K562 (cell line): ENCODE data around the gene ATP6V0A4. TPM values are rescaled to one million over a fixed set of nuclear protein-coding genes. Genes with fewer than 3 reads are reported as not detected.

Experiments used
- ATAC-seq: fragments of 200-7000 bp; cut with Tn5 transposase; 3 replicates; pipeline ENCODE4 v1.9.1; 2020; ENCODE audit warnings: moderate library complexity
- BruUV-seq: library from RNA; stranded (reverse); fragments of 400-500 nt; replicated peaks from 2 replicates; lab custom pipeline; 2021; lab: Mats Ljungman, UMichigan
- CTCF ChIA-PET: fragments of 300-600 bp; formaldehyde crosslinking; extraction: SDS; loops from one replicate; lab custom pipeline; 2021; ENCODE audit warnings: low intra/inter-chr PET ratio; lab: Yijun Ruan, JAX
- POLR2A ChIA-PET: fragments of 300-600, 350-650 bp; sonication (Branson Sonifier 250); formaldehyde crosslinking; extraction: SDS; loops from one replicate; lab custom pipeline; 2021; ENCODE audit warnings: antibody characterized with exemption, inconsistent platforms; lab: Yijun Ruan, JAX
- DNase-seq, 4 experiments: peaks; one replicate each; pipeline versions ENCODE4 v3.0.0 to v3.0.0-alpha.2; 2011 to 2018; ENCODE audit warnings: low spot score in 3 of 4, mixed read lengths in 3 of 4; ENCODE audit errors: extremely low read depth in 1 of 4
- FAIRE-seq: peaks from 2 replicates; lab custom pipeline; 2011; peaks lifted over from hg19 to GRCh38; lab: Jason Lieb, UNC
- H2AFZ ChIP-seq: 2 replicates; pipeline ENCODE4 v1.6.0; 2011; ENCODE audit warnings: low read depth, low read length, control low read depth, inconsistent platforms
- H3K27ac ChIP-seq: fragments of 200-600 bp; 3 replicates; pipeline ENCODE4 v1.8.0; 2011; ENCODE audit warnings: low read depth, mild to moderate bottlenecking, control low read depth, inconsistent platforms, low read length, moderate library complexity, mixed read lengths; ENCODE audit errors: extremely low read depth
- H3K27me3 ChIP-seq, 2 experiments: fragments of 300-600 bp in 1 of 2; 2 replicates in 1 of 2; 3 replicates in 1 of 2; pipeline versions ENCODE4 v1.6.0 to v1.8.0; 2011; ENCODE audit warnings: inconsistent platforms in 2 of 2, low read length in 2 of 2, mild to moderate bottlenecking in 1 of 2, mixed read lengths in 1 of 2, moderate library complexity in 1 of 2; ENCODE audit not compliant: control insufficient read depth in 2 of 2, insufficient read depth in 2 of 2
- H3K36me3 ChIP-seq: fragments of 300-600 bp; 3 replicates; pipeline ENCODE4 v1.8.0; 2011; ENCODE audit warnings: mild to moderate bottlenecking, low read length, inconsistent platforms; ENCODE audit not compliant: control insufficient read depth, insufficient read depth
- H3K4me1 ChIP-seq, 2 experiments: fragments of 200-600 bp in 1 of 2; replicated peaks in 1 of 2; 2 replicates in 1 of 2; 3 replicates in 1 of 2; pipeline versions ENCODE4 v1.5.1 to v1.8.0; 2011; ENCODE audit warnings: inconsistent platforms in 2 of 2, low read length in 2 of 2, mild to moderate bottlenecking in 1 of 2, mixed read lengths in 1 of 2, moderate library complexity in 1 of 2; ENCODE audit not compliant: control insufficient read depth in 2 of 2, insufficient read depth in 2 of 2
- H3K4me2 ChIP-seq: 2 replicates; pipeline ENCODE4 v1.6.1; 2011; ENCODE audit warnings: low read length, control low read depth, inconsistent platforms, mixed read lengths; ENCODE audit not compliant: insufficient read depth
- H3K4me3 ChIP-seq: fragments of 200-600 bp; sonication (generic), shearing (Covaris generic); 2 replicates; pipeline ENCODE4 v1.5.1; 2016; ENCODE audit warnings: control low read depth, inconsistent platforms
- H3K79me2 ChIP-seq: fragments of 200-600 bp; 3 replicates; pipeline ENCODE4 v1.8.0; 2011; ENCODE audit warnings: low read length, inconsistent platforms; ENCODE audit not compliant: control insufficient read depth, insufficient read depth
- H3K9ac ChIP-seq, 2 experiments: 2 replicates each; pipeline versions ENCODE4 v1.6.0 to v1.6.1; 2011; ENCODE audit warnings: low read depth in 2 of 2, low read length in 2 of 2, control low read depth in 1 of 2, inconsistent platforms in 1 of 2, mild to moderate bottlenecking in 1 of 2, mixed read lengths in 1 of 2; ENCODE audit not compliant: insufficient read depth in 1 of 2
- H3K9me1 ChIP-seq: one replicate; pipeline ENCODE4 v1.6.0; 2011; ENCODE audit warnings: inconsistent platforms, mild to moderate bottlenecking, low read length, moderate library complexity; ENCODE audit not compliant: control insufficient read depth, insufficient read depth
- H3K9me3 ChIP-seq: replicated peaks from 2 replicates; pipeline ENCODE4 v1.5.1; 2011; ENCODE audit warnings: low read depth, low read length, inconsistent platforms; ENCODE audit not compliant: control insufficient read depth, insufficient read depth
- H4K20me1 ChIP-seq: replicated peaks from 2 replicates; pipeline ENCODE4 v1.6.1; 2011; ENCODE audit warnings: low read length, inconsistent platforms, mixed read lengths; ENCODE audit not compliant: control insufficient read depth, insufficient read depth
- CBFA2T3 ChIP-seq: fragments of 450-650 bp; IDR thresholded peaks from 2 replicates; pipeline ENCODE4 v1.6.1; 2017
- CHD4 ChIP-seq: fragments of 200-600 bp; sonication (generic); IDR thresholded peaks from 3 replicates; pipeline ENCODE4 v1.6.1; 2012; ENCODE audit warnings: low read depth, mild to moderate bottlenecking, mixed read lengths, low read length, inconsistent platforms; ENCODE audit not compliant: insufficient read depth, insufficient replicate concordance, poor library complexity, severe bottlenecking
- FOXA1 ChIP-seq: fragments of 450-650 bp; IDR thresholded peaks from 2 replicates; pipeline ENCODE4 v1.6.1; 2016; ENCODE audit warnings: mild to moderate bottlenecking, borderline replicate concordance
- ZNF197 ChIP-seq: fragments of 200-800 bp; sonication (Bioruptor generic); IDR thresholded peaks from 2 replicates; pipeline ENCODE4 v1.6.1; 2016; ENCODE audit warnings: low read depth, missing genetic modification characterization, missing compliant biosample characterization
- ZNF77 ChIP-seq: fragments of 250-450 bp; sonication (Bioruptor Pico); IDR thresholded peaks from 2 replicates; pipeline ENCODE4 v1.5.0; 2020
- WGBS: fragments of 100-300 bp; shearing (Covaris generic); methylation state at CpG from one replicate; pipeline ENCODE4 v1.1.6; 2016; ENCODE audit warnings: low coverage, mixed read lengths; ENCODE audit not compliant: insufficient coverage; ENCODE audit errors: missing lambda C conversion rate; 5-methylcytosine and 5-hydroxymethylcytosine counted together
- in situ Hi-C: fragments of 300-500 bp; cut with MboI; formaldehyde crosslinking; loops from 4 replicates; pipeline ENCODE4 v1.15.0; 2018; ENCODE audit warnings: inconsistent platforms, mixed read lengths
- intact Hi-C: fragments of 100-400 bp; cut with micrococcal nuclease; formaldehyde crosslinking; loops from 2 replicates; pipeline ENCODE4 v1.14.2; 2022
- polyA plus RNA-seq, 8 experiments: library from polyadenylated mRNA; depleted of rRNA in 4 of 8; stranded (reverse) in 5 of 8; unstranded in 3 of 8; fragments of >200 nt; fragmentation: Nextera tagmentation in 2 of 8; fragmentation: Illumina TruSeq in 1 of 8; extraction: Ambion mirVana in 2 of 8; extraction: Trizol in 1 of 8; gene quantifications; 2 replicates each; pipeline versions ENCODE4 v1.2.1 to v1.2.3, GENCODE V29; 2011 to 2014; ENCODE audit warnings: inconsistent platforms in 1 of 8, missing spikeins in 1 of 8
- total RNA-seq, 7 experiments: library from RNA; depleted of rRNA in 6 of 7; stranded (reverse); fragments of >200 nt in 6 of 7; fragmentation: Illumina TruSeq in 2 of 7; extraction: Trizol in 2 of 7; gene quantifications; 2 replicates each; pipeline versions ENCODE4 v1.2.1 to v1.2.3, GENCODE V29; 2011 to 2021; ENCODE audit warnings: low replicate concordance in 1 of 7
- TF ChIP-seq, protein P1 (sequence below): fragments of 250-450 bp; sonication (Bioruptor Pico); IDR thresholded peaks from 2 replicates; pipeline ENCODE4 v1.4.0; 2020; ENCODE audit warnings: mild to moderate bottlenecking, moderate library complexity, borderline replicate concordance
- TF ChIP-seq, protein P2 (sequence below): fragments of 250-450 bp; sonication (Bioruptor Pico); IDR thresholded peaks from 2 replicates; pipeline ENCODE4 v1.5.0; 2020; ENCODE audit warnings: mild to moderate bottlenecking

The ATP6V0A4 gene
- total and polyA plus RNA-seq, 9 of the 15 experiments (the other 6 are each of a cell fraction or from before 2014, with no cell fraction given): 0.03 TPM; not detected in 8

DNA sequence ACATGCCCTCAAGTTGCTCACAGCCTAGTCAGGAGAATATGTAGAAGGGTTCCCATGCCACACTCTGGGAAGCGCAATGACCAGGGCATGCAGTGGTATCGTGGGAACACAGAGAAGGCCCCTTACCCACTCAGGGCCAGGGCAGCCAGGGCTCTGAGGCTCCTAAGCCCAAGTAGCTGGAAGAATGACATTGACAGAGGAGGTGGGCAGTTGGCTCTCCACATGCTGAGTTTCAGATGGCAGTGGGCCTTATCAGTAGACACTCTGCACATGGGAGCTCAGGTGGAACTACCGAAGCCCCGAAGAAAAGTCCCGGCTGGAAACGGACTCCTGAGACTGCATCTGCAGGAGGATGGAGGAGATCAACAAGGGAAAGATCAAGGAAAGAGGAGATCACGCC lies 81.1 kb downstream of the ATP6V0A4 start:
- H4K20me1 ChIP-seq: peaks cover 4% of the 10 kb centered on the region; the same call in 1 of the 2 replicates
- H3K27me3 ChIP-seq: peaks cover 52 to 85% of the 10 kb centered on the region in 2 experiments
- intact Hi-C loops: no loop called here
- H3K27ac ChIP-seq: no peak overlapping the region
- no peaks in the 10 kb centered on the region for H3K4me1 ChIP-seq
- no peak overlapping the region for H2AFZ ChIP-seq
- ChIA-PET CTCF (no interaction called here), POLR2A (interaction anchor here (1.4 kb wide), 1 partner anchor 45 kb away, joined by 6 read pairs; no protein-coding TSS in a partner anchor)
- H3K4me2 ChIP-seq: no peak overlapping the region
- TF ChIP-seq ZNF77 (CRISPR knock-in tag) (no peak), ZNF197 (no peak), CBFA2T3 (no peak), CHD4 (no peak), FOXA1 (no peak)
- TF ChIP-seq, protein P1, sequence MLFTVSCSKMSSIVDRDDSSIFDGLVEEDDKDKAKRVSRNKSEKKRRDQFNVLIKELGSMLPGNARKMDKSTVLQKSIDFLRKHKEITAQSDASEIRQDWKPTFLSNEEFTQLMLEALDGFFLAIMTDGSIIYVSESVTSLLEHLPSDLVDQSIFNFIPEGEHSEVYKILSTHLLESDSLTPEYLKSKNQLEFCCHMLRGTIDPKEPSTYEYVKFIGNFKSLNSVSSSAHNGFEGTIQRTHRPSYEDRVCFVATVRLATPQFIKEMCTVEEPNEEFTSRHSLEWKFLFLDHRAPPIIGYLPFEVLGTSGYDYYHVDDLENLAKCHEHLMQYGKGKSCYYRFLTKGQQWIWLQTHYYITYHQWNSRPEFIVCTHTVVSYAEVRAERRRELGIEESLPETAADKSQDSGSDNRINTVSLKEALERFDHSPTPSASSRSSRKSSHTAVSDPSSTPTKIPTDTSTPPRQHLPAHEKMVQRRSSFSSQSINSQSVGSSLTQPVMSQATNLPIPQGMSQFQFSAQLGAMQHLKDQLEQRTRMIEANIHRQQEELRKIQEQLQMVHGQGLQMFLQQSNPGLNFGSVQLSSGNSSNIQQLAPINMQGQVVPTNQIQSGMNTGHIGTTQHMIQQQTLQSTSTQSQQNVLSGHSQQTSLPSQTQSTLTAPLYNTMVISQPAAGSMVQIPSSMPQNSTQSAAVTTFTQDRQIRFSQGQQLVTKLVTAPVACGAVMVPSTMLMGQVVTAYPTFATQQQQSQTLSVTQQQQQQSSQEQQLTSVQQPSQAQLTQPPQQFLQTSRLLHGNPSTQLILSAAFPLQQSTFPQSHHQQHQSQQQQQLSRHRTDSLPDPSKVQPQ (CRISPR knock-in tag): no peak
- TF ChIP-seq, protein P2, sequence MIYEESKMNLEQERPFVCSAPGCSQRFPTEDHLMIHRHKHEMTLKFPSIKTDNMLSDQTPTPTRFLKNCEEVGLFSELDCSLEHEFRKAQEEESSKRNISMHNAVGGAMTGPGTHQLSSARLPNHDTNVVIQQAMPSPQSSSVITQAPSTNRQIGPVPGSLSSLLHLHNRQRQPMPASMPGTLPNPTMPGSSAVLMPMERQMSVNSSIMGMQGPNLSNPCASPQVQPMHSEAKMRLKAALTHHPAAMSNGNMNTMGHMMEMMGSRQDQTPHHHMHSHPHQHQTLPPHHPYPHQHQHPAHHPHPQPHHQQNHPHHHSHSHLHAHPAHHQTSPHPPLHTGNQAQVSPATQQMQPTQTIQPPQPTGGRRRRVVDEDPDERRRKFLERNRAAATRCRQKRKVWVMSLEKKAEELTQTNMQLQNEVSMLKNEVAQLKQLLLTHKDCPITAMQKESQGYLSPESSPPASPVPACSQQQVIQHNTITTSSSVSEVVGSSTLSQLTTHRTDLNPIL (CRISPR knock-in tag): no peak
- H3K9ac ChIP-seq: no peak overlapping the region
- FAIRE-seq (no peak), ATAC-seq (no peak), DNase-seq (no peak)
- H3K36me3 ChIP-seq: no peaks in the 10 kb centered on the region
- BruUV-seq: no TSS peak
- no peaks in the 10 kb centered on the region for H3K9me3 ChIP-seq
- in situ Hi-C loops: no loop called here
- 2% methylated on average over 7 of the region's 7 CpGs for WGBS
- H3K4me3 ChIP-seq: no peak overlapping the region
- H3K9me1 ChIP-seq: no peaks in the 10 kb centered on the region
- H3K79me2 ChIP-seq: no peaks in the 10 kb centered on the region
